ENCODE data around the gene CCSER1. TPM values are rescaled to one million over a fixed set of nuclear protein-coding genes. Genes with fewer than 3 reads are reported as not detected.
A peak's percentile ranks its signal among the peaks of the same experiment; 100 is the strongest.
"Not testable (repeated sequence)": the region's sequence is repeated elsewhere in the genome, so short reads cannot be mapped to it uniquely, and the experiment has no call there.

The CCSER1 gene
- total RNA-seq, 1 experiment from 2014 or later, result 1.5 TPM

GRCh38 chr4:91035276-91035675, 908.1 kb downstream of the CCSER1 start:
- peak; percentile 65 for DNase-seq (ENCODE audit: low spot score)

- no peak for DNase-seq (ENCODE audit: low spot score)
Measured at GRCh38 chr4:91037951-91038350, 910.8 kb downstream of the CCSER1 start.

GRCh38 chr4:91057871-91058270, 930.7 kb downstream of the CCSER1 start:
- DNase-seq (ENCODE audit: low spot score), result no peak

- no peak for DNase-seq (ENCODE audit: low spot score)
Measured at GRCh38 chr4:91058345-91058744, 931.2 kb downstream of the CCSER1 start.

GRCh38 chr4:91064157-91064853, 937.1 kb downstream of the CCSER1 start:
- DNase-seq (ENCODE audit: low spot score), result peak; percentile 94

DNA sequence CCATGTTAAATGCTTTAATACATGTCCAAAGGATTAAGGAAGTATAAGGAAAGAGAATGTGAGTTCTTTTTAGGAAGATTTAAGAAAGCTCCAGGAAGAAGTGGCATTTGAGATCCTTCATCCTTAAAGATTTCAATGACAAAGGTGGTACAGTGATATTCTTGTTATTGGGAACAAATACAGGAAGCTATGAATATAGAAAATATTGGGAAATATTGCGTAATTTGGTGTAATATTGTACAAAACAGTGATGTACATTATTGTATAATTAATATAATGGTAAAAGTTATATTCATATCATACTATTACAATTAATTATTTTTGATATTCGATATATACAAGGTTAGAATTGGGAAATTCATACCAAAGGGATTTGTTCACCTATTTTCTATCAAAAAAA, 937.9 kb downstream of the CCSER1 start:
- no peak for DNase-seq (ENCODE audit: low spot score)

GRCh38 chr4:91070736-91071135, 943.5 kb downstream of the CCSER1 start:
- DNase-seq (ENCODE audit: low spot score), result no peak

GRCh38 chr4:91076147-91076546, 949.0 kb downstream of the CCSER1 start:
- DNase-seq (ENCODE audit: low spot score), result no peak

- no peak for DNase-seq (ENCODE audit: low spot score)
Measured at GRCh38 chr4:91085961-91086360, 958.8 kb downstream of the CCSER1 start.

DNA sequence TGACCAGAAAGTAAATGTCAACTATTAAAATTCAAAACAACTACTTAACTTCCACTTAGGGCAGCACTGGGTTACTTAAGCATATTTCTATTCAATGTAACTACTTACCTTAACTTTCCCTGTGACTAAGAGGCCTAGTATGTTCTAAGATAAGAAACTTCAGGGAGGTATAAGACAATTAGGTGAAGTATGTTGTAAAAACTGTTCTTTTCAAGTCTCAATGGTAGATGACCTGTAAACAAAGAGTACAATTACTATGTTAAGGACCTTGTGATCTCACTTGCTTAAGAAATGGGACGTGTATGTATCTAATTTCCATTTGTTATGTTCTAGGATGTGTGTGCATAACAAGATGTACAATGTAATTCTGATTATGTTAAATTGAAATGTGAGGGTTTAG, 960.5 kb downstream of the CCSER1 start:
- DNase-seq (ENCODE audit: low spot score), result no peak

- DNase-seq (ENCODE audit: low spot score), result no peak
Measured at GRCh38 chr4:91089178-91089577, 962.0 kb downstream of the CCSER1 start.

- no peak for DNase-seq (ENCODE audit: low spot score)
Measured at GRCh38 chr4:91092398-91092980, 965.3 kb downstream of the CCSER1 start.

- not testable (repeated sequence) for DNase-seq (ENCODE audit: low spot score)
Measured at GRCh38 chr4:91094220-91094619, 967.0 kb downstream of the CCSER1 start.

DNA sequence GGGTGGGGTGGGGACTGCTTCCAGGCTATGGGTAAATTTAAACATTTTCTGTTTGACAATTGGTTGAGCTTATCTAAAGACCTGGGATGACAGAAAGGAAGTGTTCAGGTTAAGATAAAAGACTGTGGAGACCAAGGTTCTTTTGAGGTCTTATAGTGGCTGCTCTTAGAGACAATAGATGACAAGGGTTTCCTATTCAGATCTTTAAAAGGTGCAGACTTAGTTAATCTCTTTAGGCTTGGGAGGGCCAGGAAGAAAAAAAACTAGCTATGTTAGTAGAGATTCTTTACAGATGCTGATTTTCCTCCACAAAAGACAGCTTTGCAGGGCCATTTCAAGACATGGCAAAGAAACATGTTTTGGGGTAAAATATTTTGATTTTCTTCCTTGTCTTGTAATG, 972.5 kb downstream of the CCSER1 start:
- DNase-seq (ENCODE audit: low spot score), result no peak

DNA sequence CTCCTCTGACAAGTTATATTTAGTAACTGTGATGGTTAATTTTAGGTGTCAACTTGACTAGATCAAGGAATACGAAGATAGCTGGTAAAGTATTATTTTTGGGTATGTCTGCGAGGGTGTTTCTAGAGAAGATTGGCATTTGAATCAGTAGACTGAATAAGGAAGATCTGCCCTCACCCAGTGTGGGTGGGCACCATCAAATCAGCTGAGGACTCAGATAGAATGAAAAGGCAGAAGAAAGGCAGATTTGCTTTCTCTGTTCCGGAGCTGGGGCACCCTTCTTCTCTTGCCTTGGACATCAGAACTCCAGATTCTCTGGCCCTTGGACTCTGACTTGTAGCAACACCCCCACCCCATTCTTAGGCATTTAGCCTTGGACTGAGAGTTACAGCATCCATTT, 981.6 kb downstream of the CCSER1 start:
- DNase-seq (ENCODE audit: low spot score), result no peak

DNA sequence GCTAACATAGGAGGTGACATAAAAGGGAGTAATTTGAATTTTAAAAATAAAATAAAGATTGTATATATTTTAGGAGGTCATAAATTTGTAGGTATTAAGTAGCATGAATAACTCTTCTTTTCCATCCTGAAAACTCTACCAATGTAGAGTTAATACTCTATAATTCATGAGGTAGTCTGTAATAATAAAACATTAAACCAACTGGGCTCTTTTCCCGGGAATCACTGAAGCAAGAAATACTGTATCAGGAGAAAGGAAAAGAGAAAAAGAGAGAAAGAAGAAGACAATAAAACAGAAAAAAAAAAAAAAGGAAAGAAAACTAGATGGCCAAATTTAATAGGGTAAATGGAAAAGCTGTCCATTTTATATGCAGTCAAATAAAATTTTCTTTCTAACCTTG, 984.4 kb downstream of the CCSER1 start:
- DNase-seq (ENCODE audit: low spot score), result no peak

DNA sequence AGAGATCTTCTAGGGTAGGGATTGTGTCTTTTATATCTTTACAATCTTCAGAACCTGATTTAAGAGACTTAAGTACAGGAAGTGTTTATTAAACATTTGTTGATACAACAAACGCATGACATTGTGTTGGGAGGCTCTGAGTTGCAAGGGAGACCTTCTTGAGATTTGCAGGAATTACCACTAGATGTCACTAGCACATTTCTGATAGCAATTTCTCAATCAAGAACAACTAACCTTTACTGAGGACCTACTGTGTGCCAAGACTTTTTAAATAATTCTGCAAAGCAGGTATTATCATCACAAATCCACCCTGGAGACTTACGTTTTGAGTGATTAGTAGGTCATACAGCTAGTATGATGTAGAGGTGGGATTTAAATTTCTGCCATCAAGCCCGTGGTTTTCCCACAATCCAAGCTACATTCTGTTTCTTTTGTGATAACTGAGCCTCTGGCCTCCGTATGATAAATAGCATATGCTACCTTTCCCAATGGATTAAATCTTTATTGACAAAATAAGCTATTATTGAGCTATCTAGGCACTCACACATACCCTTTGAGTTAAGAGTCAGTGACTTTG, 986.0 kb downstream of the CCSER1 start:
- DNase-seq (ENCODE audit: low spot score), result peak; percentile 44

- no peak for DNase-seq (ENCODE audit: low spot score)
Measured at GRCh38 chr4:91114386-91114785, 987.2 kb downstream of the CCSER1 start.

- peak; percentile 46 for DNase-seq (ENCODE audit: low spot score)
Measured at GRCh38 chr4:91116861-91117260, 989.7 kb downstream of the CCSER1 start.

DNA sequence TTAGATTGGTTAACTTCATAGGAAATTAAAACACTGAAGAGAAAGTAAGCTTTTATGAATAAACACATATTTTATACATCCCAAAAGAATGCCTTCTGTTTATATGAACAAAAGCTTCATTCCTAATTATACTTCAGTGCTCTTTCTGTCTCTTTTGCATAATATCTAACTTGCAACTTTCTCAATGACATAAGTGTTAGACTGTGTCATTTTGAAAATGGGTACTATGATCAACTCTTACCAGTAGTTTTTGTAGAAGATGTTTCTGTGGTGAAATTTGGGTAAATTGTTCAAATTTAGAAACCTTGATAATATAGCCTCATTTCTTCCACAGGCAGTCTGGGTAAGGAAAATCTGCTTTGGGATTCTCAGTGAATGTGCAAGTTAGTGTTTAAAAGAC, 991.4 kb downstream of the CCSER1 start:
- no peak for DNase-seq (ENCODE audit: low spot score)

GRCh38 chr4:91123742-91124141, 996.5 kb downstream of the CCSER1 start:
- DNase-seq (ENCODE audit: low spot score), result no peak

DNA sequence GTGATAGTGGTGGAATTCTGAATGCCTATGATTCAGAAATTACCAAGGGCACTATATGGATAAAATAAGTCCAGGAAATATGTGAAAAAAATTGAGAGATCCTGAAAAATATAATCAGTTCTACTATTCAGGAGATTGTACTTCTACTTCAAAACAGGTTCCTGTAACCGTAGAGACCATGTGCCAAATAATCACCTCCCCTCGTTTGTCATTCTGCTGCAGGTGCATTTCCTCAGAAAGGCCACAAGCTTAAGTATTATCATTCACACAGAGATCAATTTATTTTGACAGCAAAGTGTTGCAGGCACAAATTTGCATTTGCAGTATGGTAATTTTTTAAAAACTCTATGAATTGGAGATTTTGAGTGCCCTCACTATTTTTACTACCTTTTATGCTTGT, 1000.0 kb downstream of the CCSER1 start:
- DNase-seq (ENCODE audit: low spot score), result no peak

DNA sequence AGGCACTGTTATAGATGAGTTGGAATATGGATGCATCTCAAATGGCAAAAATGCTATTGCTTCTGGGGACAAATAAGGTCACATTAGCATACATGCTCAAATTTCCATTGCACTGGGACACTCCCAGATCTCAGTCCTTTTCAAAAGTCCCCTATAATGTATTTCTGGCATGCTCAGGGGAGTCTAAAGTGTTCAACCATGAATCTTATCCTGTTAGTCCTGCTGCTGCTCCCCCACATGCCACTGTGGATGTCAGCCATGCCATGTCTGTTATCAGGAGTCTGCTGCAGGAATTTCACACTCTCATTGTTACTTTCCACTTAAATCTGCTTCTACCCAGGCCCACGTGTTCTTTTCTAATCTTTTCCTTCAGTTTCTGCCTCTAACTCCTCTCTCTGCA, 1000.6 kb downstream of the CCSER1 start:
- no peak for DNase-seq (ENCODE audit: low spot score)
